Vagina (tissue), 2 donors: ENCODE results near the gene DOK7.

Experiments used
- CTCF ChIP-seq, 3 experiments: fragments of 450-650 bp in 2 of 3; fragments of 200-600 bp in 1 of 3; sonication (generic) in 1 of 3; IDR thresholded peaks; one replicate each; pipeline ENCODE4 v1.5.1; 2017 to 2019; ENCODE audit warnings: antibody characterized with exemption in 3 of 3, mild to moderate bottlenecking in 2 of 3, moderate library complexity in 2 of 3
- POLR2A ChIP-seq, 2 donors: fragments of 450-650 bp; IDR thresholded peaks; one replicate each; pipeline ENCODE4 v1.6.1; 2017; ENCODE audit warnings: antibody characterized with exemption in 2 of 2, mild to moderate bottlenecking in 2 of 2, moderate library complexity in 2 of 2

GRCh38 chr4:3423406-3423805 lies 39.7 kb upstream of the DOK7 start:
- TF ChIP-seq POLR2A (IDR thresholded peaks at IDR 0.05) (no peak), CTCF (IDR thresholded peaks at IDR 0.05) (no peak)
